Ovary (tissue), 3 donors: Measurements from ENCODE around the gene DCHS2.

Source experiments
- EP300 ChIP-seq: sonication (generic); formaldehyde crosslinking; IDR thresholded peaks from one replicate; pipeline ENCODE4 v1.6.1; 2017; ENCODE audit warnings: antibody characterized with exemption
- TF ChIP-seq, protein P1 (sequence below), 3 donors: fragments of 450-650 bp in 2 of 3; fragments of 200-600 bp in 1 of 3; IDR thresholded peaks; one replicate each; pipeline versions ENCODE4 v1.5.1 to v1.8.0; 2016 to 2022; ENCODE audit warnings: antibody characterized with exemption in 3 of 3, mild to moderate bottlenecking in 1 of 3
- donor health status: DM: no; HTN: no; CAD: no.

DNA sequence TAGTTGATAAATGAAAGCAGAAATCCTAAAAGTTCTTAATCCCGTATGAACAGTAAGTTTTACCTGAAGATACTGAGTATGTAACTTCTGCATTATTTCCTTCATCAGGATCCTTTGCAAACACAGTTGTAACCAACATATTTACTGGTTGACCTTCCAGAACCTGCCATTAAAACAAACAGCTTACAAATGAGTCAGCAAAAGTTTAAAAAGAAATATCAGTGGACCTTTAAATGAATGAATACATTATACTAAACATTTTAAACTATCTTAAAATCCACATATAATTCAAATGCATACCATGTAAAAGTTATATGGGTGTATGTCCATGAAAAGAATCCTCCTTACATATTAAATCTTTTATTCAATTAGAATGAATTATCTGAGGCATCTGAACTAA lies 163.6 kb downstream of the DCHS2 start:
- TF ChIP-seq, protein P1, sequence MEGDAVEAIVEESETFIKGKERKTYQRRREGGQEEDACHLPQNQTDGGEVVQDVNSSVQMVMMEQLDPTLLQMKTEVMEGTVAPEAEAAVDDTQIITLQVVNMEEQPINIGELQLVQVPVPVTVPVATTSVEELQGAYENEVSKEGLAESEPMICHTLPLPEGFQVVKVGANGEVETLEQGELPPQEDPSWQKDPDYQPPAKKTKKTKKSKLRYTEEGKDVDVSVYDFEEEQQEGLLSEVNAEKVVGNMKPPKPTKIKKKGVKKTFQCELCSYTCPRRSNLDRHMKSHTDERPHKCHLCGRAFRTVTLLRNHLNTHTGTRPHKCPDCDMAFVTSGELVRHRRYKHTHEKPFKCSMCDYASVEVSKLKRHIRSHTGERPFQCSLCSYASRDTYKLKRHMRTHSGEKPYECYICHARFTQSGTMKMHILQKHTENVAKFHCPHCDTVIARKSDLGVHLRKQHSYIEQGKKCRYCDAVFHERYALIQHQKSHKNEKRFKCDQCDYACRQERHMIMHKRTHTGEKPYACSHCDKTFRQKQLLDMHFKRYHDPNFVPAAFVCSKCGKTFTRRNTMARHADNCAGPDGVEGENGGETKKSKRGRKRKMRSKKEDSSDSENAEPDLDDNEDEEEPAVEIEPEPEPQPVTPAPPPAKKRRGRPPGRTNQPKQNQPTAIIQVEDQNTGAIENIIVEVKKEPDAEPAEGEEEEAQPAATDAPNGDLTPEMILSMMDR (IDR thresholded peaks at IDR 0.05), result no peak
- no peak for TF ChIP-seq EP300
